LNCaP clone FGC (cell line): ENCODE results near the gene IGSF21.

Experiments
- DNase-seq: peaks from one replicate; pipeline ENCODE4 v3.0.0-alpha.2; 2011; ENCODE audit warnings: low read depth
- H3K4me3 ChIP-seq: 2 replicates; pipeline ENCODE4 v1.5.1; 2011; ENCODE audit warnings: mild to moderate bottlenecking, low read depth, low read length, control low read depth
- TF ChIP-seq, protein P1 (sequence below): IDR thresholded peaks from 2 replicates; pipeline ENCODE4 v1.5.1; 2012; ENCODE audit warnings: mild to moderate bottlenecking; ENCODE audit not compliant: control insufficient read depth, insufficient read depth; ENCODE audit errors: extremely low read depth

The IGSF21 gene

DNA sequence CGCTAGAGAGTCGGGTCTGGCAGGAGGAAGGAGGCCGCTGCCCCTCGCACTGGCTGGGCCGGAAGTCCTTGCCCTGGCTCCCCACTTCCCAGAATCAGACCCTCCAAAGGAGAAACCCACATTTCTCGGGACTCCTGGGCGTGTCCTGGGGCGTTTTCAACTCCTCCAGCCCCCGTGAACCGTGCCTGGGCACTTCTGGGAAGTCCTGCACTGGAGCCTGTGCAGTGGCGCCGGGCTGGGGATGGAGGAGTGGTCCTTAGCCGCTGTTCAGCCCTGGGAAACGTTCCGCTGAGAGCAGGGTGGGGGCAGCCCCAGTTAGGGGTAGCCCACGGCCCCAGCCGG, 3.0 kb downstream of the IGSF21 start:
- TF ChIP-seq, protein P1, sequence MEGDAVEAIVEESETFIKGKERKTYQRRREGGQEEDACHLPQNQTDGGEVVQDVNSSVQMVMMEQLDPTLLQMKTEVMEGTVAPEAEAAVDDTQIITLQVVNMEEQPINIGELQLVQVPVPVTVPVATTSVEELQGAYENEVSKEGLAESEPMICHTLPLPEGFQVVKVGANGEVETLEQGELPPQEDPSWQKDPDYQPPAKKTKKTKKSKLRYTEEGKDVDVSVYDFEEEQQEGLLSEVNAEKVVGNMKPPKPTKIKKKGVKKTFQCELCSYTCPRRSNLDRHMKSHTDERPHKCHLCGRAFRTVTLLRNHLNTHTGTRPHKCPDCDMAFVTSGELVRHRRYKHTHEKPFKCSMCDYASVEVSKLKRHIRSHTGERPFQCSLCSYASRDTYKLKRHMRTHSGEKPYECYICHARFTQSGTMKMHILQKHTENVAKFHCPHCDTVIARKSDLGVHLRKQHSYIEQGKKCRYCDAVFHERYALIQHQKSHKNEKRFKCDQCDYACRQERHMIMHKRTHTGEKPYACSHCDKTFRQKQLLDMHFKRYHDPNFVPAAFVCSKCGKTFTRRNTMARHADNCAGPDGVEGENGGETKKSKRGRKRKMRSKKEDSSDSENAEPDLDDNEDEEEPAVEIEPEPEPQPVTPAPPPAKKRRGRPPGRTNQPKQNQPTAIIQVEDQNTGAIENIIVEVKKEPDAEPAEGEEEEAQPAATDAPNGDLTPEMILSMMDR: no peak
- no peak overlapping the region for H3K4me3 ChIP-seq
- DNase-seq: no peak

DNA sequence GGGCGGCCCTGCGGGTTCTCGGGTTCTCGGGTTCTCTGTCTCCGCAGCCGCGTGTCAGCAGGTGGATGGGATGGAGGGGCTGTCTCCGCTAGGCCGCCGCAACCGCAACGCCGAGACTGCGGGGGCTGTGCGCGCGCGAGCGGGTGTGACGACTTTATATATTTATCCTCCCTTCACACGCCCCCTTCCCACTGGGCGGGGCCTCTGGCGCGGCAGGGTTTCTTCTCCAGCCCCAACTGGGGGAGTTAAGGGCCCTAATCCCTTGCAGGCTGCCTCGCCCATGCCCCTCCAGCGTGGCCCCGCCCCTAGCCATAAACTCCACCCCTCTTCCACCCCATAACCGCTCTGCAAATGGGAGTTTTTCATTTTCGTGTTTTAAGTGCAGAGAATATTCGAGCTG, 3.4 kb downstream of the IGSF21 start:
- H3K4me3 ChIP-seq: no peak overlapping the region
- TF ChIP-seq, protein P1: no peak
- DNase-seq: no peak

DNA sequence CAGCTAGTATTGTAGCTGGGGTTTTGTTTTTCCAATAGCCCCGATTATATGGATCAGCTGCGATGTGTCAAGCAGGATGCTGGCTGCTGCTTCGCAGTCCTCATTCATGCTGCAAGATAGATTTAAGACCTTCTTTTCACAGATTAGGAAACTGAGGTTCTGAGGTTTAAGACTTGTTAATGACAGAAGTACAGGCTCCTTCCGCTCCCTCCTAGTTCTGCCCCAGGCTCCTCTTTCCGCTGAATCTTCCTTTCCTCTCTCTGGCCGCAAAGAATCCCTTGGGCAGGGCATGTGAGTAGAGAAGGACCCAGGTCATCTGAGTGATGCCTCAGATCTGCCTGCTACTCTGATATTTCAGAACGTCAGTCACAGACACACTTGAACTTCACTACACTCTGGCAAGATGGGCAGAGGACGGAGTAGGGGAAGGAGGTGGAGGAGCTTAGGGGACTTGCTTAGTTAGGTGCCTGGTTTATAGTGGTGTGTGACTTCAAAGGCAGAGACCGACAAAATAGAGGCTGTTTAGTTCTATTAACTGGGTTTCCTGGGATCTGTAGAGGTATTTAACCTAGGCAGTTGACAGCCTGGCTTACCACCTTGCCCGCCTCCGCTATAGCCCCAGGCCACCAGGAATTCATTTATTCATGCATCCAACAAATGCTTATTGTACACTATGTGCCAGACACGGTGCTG, 4.2 kb downstream of the IGSF21 start:
- TF ChIP-seq, protein P1: no peak
- H3K4me3 ChIP-seq: no peak overlapping the region

DNA sequence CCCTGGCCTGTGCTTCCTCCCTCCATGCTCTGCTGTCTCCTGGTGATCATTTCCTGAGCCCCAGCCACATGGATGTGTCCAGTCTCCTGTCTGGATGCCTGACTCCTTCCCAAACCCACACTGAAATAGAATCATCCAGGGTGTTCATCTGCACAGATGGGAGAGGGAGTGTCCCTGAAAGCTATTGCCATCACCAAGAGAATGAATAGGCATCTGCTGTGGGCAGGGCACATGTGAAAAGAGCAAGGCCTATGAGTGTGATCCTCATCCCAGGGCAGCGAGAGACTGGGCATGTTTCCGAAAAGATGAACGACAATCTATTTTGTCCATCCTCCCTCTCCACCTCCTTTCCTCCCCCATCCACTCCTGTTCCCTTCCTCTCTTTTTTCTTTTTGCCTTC, 5.0 kb downstream of the IGSF21 start:
- DNase-seq: no peak
- TF ChIP-seq, protein P1: no peak
- no peak overlapping the region for H3K4me3 ChIP-seq

More for the DNA sequence above, 4.2 kb downstream of the IGSF21 start:
- no peak for DNase-seq

DNA sequence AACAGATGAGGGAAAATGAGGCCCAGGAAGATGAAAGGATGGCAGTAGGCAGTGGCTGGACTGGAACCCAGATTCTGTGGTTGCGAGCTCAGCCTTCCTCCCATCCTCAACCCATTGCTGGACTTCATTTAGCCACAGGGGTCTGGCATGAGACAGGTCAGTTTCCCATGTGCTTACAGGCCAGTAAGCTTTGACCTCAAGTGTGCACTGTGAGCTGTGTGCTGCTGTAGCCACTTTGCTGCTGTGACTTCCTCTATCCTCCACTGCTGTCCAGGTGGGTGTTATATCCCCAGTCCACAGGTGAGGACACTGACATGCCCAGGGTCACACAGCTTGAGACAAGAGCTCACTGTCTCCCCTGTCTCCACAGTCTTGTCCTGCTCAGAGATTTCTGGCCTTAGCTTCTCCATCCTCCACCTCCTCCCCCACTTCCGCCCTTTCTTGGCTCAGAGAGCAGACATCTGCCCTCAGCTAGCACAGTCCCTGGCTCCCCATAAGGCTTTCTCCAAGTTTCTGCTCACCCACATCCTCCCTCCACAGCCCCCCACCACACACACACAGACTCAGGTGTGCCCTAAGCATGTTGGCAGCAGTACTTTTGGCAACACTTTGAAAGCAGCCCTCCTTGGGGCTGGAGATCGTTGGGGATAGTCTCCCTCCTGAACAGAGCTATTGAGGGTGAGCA, 7.3 kb downstream of the IGSF21 start:
- DNase-seq: no peak
- H3K4me3 ChIP-seq: no peak overlapping the region
- TF ChIP-seq, protein P1: no peak

DNA sequence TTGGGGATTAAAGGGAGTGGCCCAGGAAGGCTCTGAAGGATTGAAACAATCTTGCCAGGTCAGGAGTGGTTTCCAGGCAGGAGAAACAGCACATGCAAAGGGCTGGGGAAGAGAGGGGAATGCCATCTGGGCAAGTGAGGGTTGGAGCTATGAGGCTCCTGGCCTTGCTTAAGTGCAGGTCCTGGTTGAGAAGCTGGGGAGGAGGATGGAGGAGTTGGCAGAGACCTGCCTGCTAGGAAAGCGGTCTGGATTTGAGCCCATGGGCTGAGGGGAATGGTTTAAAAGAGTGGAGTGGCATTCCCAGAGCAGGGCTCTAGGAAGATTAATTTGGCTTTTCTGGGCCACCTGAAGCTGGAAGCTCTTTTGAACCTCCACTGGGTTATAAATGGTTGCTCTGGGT, 9.2 kb downstream of the IGSF21 start:
- DNase-seq: no peak
- TF ChIP-seq, protein P1: no peak
- H3K4me3 ChIP-seq: no peak overlapping the region
